Measurements from ENCODE around the gene CYLD. TPM values are rescaled to one million over a fixed set of nuclear protein-coding genes. Genes with fewer than 3 reads are reported as not detected.

The CYLD gene
- total RNA-seq, 1 experiment from 2014 or later, result 10.1 TPM

DNA sequence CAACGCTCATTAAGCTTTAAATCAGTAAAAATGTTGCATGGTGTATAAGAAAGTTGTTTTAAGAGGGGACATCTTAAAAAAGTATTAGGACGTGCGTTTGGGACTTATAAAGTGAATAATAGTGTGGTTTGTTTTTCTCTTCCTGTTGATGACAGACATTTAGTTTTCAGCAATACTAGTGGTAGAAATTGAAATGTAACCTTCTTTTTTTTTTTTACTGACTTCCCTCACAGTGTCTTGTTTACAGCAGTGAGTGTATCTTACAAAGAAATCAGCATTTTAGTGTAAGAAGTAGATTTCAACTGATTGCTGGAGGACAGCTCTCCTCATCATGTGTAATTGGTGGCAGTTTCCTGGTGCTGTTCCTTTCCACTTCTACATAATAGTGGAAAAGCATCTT, 39.6 kb downstream of the CYLD start:
- POLR2A ChIA-PET, result no interaction called here
- intact Hi-C loops (cut with micrococcal nuclease; ENCODE audit: unreplicated experiment), result no loop called here
- Histone ChIP-seq H3K4me1 (ENCODE audit: control insufficient read depth, insufficient read depth, low read length) (no peaks in the 10 kb centered on the region), H3K27ac (ENCODE audit: low read length) (no peak overlapping the region), H3K36me3 (ENCODE audit: control insufficient read depth, insufficient read depth, low read length) (no peaks in the 10 kb centered on the region; the same call in 1 of the 2 replicates), H3K27me3 (ENCODE audit: control insufficient read depth, insufficient read depth, low read length) (no peaks in the 10 kb centered on the region), H3K4me3 (ENCODE audit: low read depth in 2 of 2, low read length in 2 of 2) (no peak overlapping the region), H3K9me3 (ENCODE audit: control insufficient read depth, insufficient read depth, low read depth, low read length) (no peaks in the 10 kb centered on the region)
- no peak for TF ChIP-seq TCF7L2 (IDR thresholded peaks at IDR 0.05; ENCODE audit: low read depth, low read length)
- TF ChIP-seq, protein P1, sequence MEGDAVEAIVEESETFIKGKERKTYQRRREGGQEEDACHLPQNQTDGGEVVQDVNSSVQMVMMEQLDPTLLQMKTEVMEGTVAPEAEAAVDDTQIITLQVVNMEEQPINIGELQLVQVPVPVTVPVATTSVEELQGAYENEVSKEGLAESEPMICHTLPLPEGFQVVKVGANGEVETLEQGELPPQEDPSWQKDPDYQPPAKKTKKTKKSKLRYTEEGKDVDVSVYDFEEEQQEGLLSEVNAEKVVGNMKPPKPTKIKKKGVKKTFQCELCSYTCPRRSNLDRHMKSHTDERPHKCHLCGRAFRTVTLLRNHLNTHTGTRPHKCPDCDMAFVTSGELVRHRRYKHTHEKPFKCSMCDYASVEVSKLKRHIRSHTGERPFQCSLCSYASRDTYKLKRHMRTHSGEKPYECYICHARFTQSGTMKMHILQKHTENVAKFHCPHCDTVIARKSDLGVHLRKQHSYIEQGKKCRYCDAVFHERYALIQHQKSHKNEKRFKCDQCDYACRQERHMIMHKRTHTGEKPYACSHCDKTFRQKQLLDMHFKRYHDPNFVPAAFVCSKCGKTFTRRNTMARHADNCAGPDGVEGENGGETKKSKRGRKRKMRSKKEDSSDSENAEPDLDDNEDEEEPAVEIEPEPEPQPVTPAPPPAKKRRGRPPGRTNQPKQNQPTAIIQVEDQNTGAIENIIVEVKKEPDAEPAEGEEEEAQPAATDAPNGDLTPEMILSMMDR (IDR thresholded peaks at IDR 0.05), result no peak
- TF ChIP-seq, protein P2, sequence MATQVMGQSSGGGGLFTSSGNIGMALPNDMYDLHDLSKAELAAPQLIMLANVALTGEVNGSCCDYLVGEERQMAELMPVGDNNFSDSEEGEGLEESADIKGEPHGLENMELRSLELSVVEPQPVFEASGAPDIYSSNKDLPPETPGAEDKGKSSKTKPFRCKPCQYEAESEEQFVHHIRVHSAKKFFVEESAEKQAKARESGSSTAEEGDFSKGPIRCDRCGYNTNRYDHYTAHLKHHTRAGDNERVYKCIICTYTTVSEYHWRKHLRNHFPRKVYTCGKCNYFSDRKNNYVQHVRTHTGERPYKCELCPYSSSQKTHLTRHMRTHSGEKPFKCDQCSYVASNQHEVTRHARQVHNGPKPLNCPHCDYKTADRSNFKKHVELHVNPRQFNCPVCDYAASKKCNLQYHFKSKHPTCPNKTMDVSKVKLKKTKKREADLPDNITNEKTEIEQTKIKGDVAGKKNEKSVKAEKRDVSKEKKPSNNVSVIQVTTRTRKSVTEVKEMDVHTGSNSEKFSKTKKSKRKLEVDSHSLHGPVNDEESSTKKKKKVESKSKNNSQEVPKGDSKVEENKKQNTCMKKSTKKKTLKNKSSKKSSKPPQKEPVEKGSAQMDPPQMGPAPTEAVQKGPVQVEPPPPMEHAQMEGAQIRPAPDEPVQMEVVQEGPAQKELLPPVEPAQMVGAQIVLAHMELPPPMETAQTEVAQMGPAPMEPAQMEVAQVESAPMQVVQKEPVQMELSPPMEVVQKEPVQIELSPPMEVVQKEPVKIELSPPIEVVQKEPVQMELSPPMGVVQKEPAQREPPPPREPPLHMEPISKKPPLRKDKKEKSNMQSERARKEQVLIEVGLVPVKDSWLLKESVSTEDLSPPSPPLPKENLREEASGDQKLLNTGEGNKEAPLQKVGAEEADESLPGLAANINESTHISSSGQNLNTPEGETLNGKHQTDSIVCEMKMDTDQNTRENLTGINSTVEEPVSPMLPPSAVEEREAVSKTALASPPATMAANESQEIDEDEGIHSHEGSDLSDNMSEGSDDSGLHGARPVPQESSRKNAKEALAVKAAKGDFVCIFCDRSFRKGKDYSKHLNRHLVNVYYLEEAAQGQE (IDR thresholded peaks at IDR 0.05; ENCODE audit: insufficient read depth in 1 of 2, low read depth in 2 of 2, low read length in 1 of 2), result no peak
- no peak for TF ChIP-seq POLR2AphosphoS5 (IDR thresholded peaks at IDR 0.05; ENCODE audit: low read depth, low read length)
- no peak for TF ChIP-seq SIN3A (IDR thresholded peaks at IDR 0.05; ENCODE audit: borderline replicate concordance, insufficient read depth, low read depth, low read length)
- ATAC-seq (no peak), DNase-seq (ENCODE audit: low read depth, low spot score) (no peak)
- BruUV-seq (replicated peaks), result no TSS peak
- CTCF ChIA-PET, result interaction anchor here (0.7 kb wide), 1 partner anchor 17 kb away, joined by 6 read pairs; no protein-coding TSS in a partner anchor
- in situ Hi-C loops (cut with HindIII; ENCODE audit: low pct_unique_long_range_greater_than_20kb, low sequenced_read_pairs), result no loop called here

DNA sequence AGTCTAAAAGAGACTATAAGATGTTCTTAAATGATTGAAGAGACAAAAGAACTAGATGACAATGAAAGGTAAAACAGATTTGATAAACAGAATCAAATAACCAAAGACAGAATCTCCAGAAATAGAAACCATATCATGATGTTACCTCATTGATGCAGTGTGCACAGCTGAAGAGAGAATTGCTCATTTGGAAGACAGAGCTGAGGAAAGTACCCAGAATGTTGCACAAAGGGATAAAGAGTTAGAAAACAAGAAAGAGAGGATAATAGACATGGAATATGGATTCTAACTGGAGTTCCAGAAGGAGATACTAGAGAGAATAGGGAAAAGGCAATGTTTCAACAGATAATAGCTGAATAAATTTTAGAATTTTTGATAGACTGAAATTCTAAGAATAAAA, 47.9 kb downstream of the CYLD start:
- Histone ChIP-seq H3K4me1 (ENCODE audit: control insufficient read depth, insufficient read depth, low read length) (no peaks in the 10 kb centered on the region), H3K4me3 (ENCODE audit: low read depth in 2 of 2, low read length in 2 of 2) (no peak overlapping the region), H3K27ac (ENCODE audit: low read length) (no peak overlapping the region), H3K27me3 (ENCODE audit: control insufficient read depth, insufficient read depth, low read length) (no peaks in the 10 kb centered on the region), H3K36me3 (ENCODE audit: control insufficient read depth, insufficient read depth, low read length) (no peaks in the 10 kb centered on the region), H3K9me3 (ENCODE audit: control insufficient read depth, insufficient read depth, low read depth, low read length) (no peaks in the 10 kb centered on the region)
- in situ Hi-C loops (cut with HindIII; ENCODE audit: low pct_unique_long_range_greater_than_20kb, low sequenced_read_pairs) (no loop called here), intact Hi-C loops (cut with micrococcal nuclease; ENCODE audit: unreplicated experiment) (no loop called here)
- ChIA-PET CTCF (no interaction called here), POLR2A (no interaction called here)
- TF ChIP-seq TCF7L2 (IDR thresholded peaks at IDR 0.05; ENCODE audit: low read depth, low read length) (no peak), SIN3A (IDR thresholded peaks at IDR 0.05; ENCODE audit: borderline replicate concordance, insufficient read depth, low read depth, low read length) (no peak), POLR2AphosphoS5 (IDR thresholded peaks at IDR 0.05; ENCODE audit: low read depth, low read length) (no peak)
- TF ChIP-seq, protein P2 (IDR thresholded peaks at IDR 0.05; ENCODE audit: insufficient read depth in 1 of 2, low read depth in 2 of 2, low read length in 1 of 2), result no peak
- TF ChIP-seq, protein P1 (IDR thresholded peaks at IDR 0.05), result no peak
- ATAC-seq (no peak), DNase-seq (ENCODE audit: low read depth, low spot score) (no peak)
- BruUV-seq (replicated peaks), result no TSS peak

Data from Panc1 (cell line).